A549 (cell line): Measurements from ENCODE around the gene FAM221A. TPM values are rescaled to one million over a fixed set of nuclear protein-coding genes. Genes with fewer than 3 reads are reported as not detected.
A peak's percentile ranks its signal among the peaks of the same experiment; 100 is the strongest.

Source experiments
- ATAC-seq, 2 experiments: fragments of 200-7000 bp in 1 of 2; fragments of >200 bp in 1 of 2; cut with Nextera tagmentation in 1 of 2; cut with Tn5 transposase in 1 of 2; 3 replicates each; pipeline versions ENCODE4 v1.8.0 to v1.9.1; 2018 to 2020; ENCODE audit warnings: mild to moderate bottlenecking in 1 of 2, moderate library complexity in 1 of 2
- CTCF ChIA-PET: fragments of 300-600 bp; sonication (Branson Sonifier 250); formaldehyde crosslinking; extraction: SDS; loops from one replicate; lab custom pipeline; 2021; ENCODE audit warnings: antibody characterized with exemption, inconsistent platforms; lab: Yijun Ruan, JAX
- POLR2A ChIA-PET: fragments of 350-600 bp; formaldehyde crosslinking; extraction: SDS; loops from one replicate; lab custom pipeline; 2021; ENCODE audit warnings: antibody characterized with exemption, inconsistent platforms; lab: Yijun Ruan, JAX
- DNase-seq, 2 experiments: peaks; one replicate each; pipeline versions ENCODE4 v3.0.0 to v3.0.0-alpha.2; 2011 to 2016; ENCODE audit warnings: low read depth in 1 of 2, low spot score in 1 of 2
- FAIRE-seq: peaks from 2 replicates; lab custom pipeline; 2011; peaks lifted over from hg19 to GRCh38; lab: Jason Lieb, UNC
- H3K27ac ChIP-seq, 2 experiments: fragments of >200 bp; sonication (Bioruptor Twin); formaldehyde crosslinking; 3 replicates each; pipeline ENCODE4 v1.5.1; 2016 to 2017
- H3K4me1 ChIP-seq: fragments of >200 bp; sonication (Bioruptor Twin); formaldehyde crosslinking; 3 replicates; pipeline ENCODE4 v1.6.1; 2016
- H3K4me2 ChIP-seq: fragments of >200 bp; sonication (Bioruptor Twin); formaldehyde crosslinking; 3 replicates; pipeline ENCODE4 v1.6.1; 2016
- H3K4me3 ChIP-seq: fragments of >200 bp; sonication (Bioruptor Twin); formaldehyde crosslinking; 3 replicates; pipeline ENCODE4 v1.5.1; 2016
- H3K9me3 ChIP-seq: fragments of >200 bp; sonication (Bioruptor Twin); formaldehyde crosslinking; 3 replicates; pipeline ENCODE4 v1.6.1; 2016
- BCL3 ChIP-seq: fragments of >200 bp; sonication (Bioruptor Twin); formaldehyde crosslinking; IDR thresholded peaks from 3 replicates; pipeline ENCODE4 v1.6.1; 2016
- BHLHE40 ChIP-seq: IDR thresholded peaks from 2 replicates; pipeline ENCODE4 v1.6.1; 2012; ENCODE audit warnings: low read depth, low read length, inconsistent platforms
- CBX8 ChIP-seq: fragments of 200-600 bp; sonication (generic); IDR thresholded peaks from 2 replicates; pipeline ENCODE4 v1.6.1; 2016
- CHD2 ChIP-seq: fragments of 150-350 bp; IDR thresholded peaks from 2 replicates; pipeline ENCODE4 v1.6.1; 2014; ENCODE audit warnings: low read length; ENCODE audit not compliant: partially characterized antibody
- CTCF ChIP-seq: fragments of >200 bp; sonication (Bioruptor Twin); formaldehyde crosslinking; IDR thresholded peaks from 3 replicates; pipeline ENCODE4 v1.5.1; 2016
- EHF ChIP-seq: fragments of 250-450 bp; sonication (Bioruptor Pico); IDR thresholded peaks from 2 replicates; pipeline ENCODE4 v1.5.0; 2020; ENCODE audit warnings: mild to moderate bottlenecking
- EHMT2 ChIP-seq: fragments of 200-600 bp; sonication (generic); IDR thresholded peaks from 2 replicates; pipeline ENCODE4 v1.6.1; 2016; ENCODE audit warnings: antibody characterized with exemption, low read depth, mild to moderate bottlenecking, moderate library complexity
- FOSL2 ChIP-seq, 2 experiments: fragments of 450-650 bp in 1 of 2; fragments of >200 bp in 1 of 2; sonication (Bioruptor Twin) in 1 of 2; formaldehyde crosslinking; IDR thresholded peaks; 2 replicates each; pipeline versions ENCODE4 v1.5.0 to v1.6.1; 2016 to 2020; ENCODE audit warnings: mild to moderate bottlenecking in 1 of 2, moderate library complexity in 1 of 2
- FOXS1 ChIP-seq: fragments of 250-450 bp; sonication (Bioruptor Pico); IDR thresholded peaks from 2 replicates; pipeline ENCODE4 v1.5.0; 2020; ENCODE audit warnings: mild to moderate bottlenecking, moderate library complexity
- HDAC2 ChIP-seq: fragments of 200-600 bp; sonication (generic); IDR thresholded peaks from 2 replicates; pipeline ENCODE4 v1.6.1; 2016
- HOXB13 ChIP-seq: fragments of 250-450 bp; sonication (Bioruptor Pico); IDR thresholded peaks from 2 replicates; pipeline ENCODE4 v1.5.0; 2020; ENCODE audit warnings: low read depth, mild to moderate bottlenecking, moderate library complexity
- HOXB5 ChIP-seq: fragments of 250-450 bp; sonication (Bioruptor Pico); IDR thresholded peaks from 2 replicates; pipeline ENCODE4 v1.5.0; 2020; ENCODE audit warnings: mild to moderate bottlenecking, moderate library complexity
- JUN ChIP-seq, 2 experiments: fragments of >200 bp; sonication (Bioruptor Twin); formaldehyde crosslinking; IDR thresholded peaks; 2 replicates in 1 of 2; 3 replicates in 1 of 2; pipeline ENCODE4 v1.6.1; 2016 to 2017
- KDM1A ChIP-seq: fragments of 200-600 bp; sonication (generic); IDR thresholded peaks from 2 replicates; pipeline ENCODE4 v1.6.1; 2016; ENCODE audit warnings: low read depth, mild to moderate bottlenecking
- MAZ ChIP-seq: fragments of 150-350 bp; IDR thresholded peaks from 2 replicates; pipeline ENCODE4 v1.6.1; 2014; ENCODE audit warnings: antibody characterized with exemption, low read depth, low read length, borderline replicate concordance
- MYC ChIP-seq: IDR thresholded peaks from 2 replicates; pipeline ENCODE4 v1.6.1; 2012; ENCODE audit warnings: mild to moderate bottlenecking, inconsistent platforms, low read length, improper control_type of control experiment, borderline replicate concordance
- POLR2AphosphoS2 ChIP-seq: conservative IDR thresholded peaks from 2 replicates; pipeline ENCODE4 v1.6.1; 2012; ENCODE audit warnings: low read length, improper control_type of control experiment, inconsistent platforms
- RAD21 ChIP-seq, 2 experiments: fragments of >200 bp in 1 of 2; sonication (Bioruptor Twin) in 1 of 2; formaldehyde crosslinking in 1 of 2; IDR thresholded peaks in 1 of 2; conservative IDR thresholded peaks in 1 of 2; 2 replicates in 1 of 2; 3 replicates in 1 of 2; pipeline ENCODE4 v1.6.1; 2012 to 2018; ENCODE audit warnings: inconsistent platforms in 1 of 2
- RARB ChIP-seq: fragments of 250-450 bp; sonication (Bioruptor Pico); IDR thresholded peaks from 2 replicates; pipeline ENCODE4 v1.8.0; 2021; ENCODE audit warnings: mild to moderate bottlenecking, moderate library complexity
- RCOR1 ChIP-seq: fragments of 150-350 bp; IDR thresholded peaks from 2 replicates; pipeline ENCODE4 v1.6.1; 2014; ENCODE audit warnings: antibody characterized with exemption, low read length, low read depth
- REST ChIP-seq: fragments of 200-600 bp; sonication (generic); IDR thresholded peaks from 2 replicates; pipeline ENCODE4 v1.6.1; 2016; ENCODE audit warnings: antibody characterized with exemption, mild to moderate bottlenecking, moderate library complexity
- RNF2 ChIP-seq: fragments of 200-600 bp; sonication (generic); IDR thresholded peaks from 2 replicates; pipeline ENCODE4 v1.6.1; 2016; ENCODE audit warnings: low read depth, mild to moderate bottlenecking, antibody characterized with exemption, moderate library complexity, borderline replicate concordance
- SMC3 ChIP-seq: fragments of >200 bp; sonication (Bioruptor Twin); formaldehyde crosslinking; IDR thresholded peaks from 3 replicates; pipeline ENCODE4 v1.6.1; 2018; ENCODE audit warnings: inconsistent platforms
- TFCP2L1 ChIP-seq: fragments of 250-450 bp; sonication (Bioruptor Pico); IDR thresholded peaks from 2 replicates; pipeline ENCODE4 v1.5.0; 2021; ENCODE audit warnings: mild to moderate bottlenecking
- TP53 ChIP-seq: fragments of 250-450 bp; sonication (Bioruptor Pico); IDR thresholded peaks from 2 replicates; pipeline ENCODE4 v1.5.0; 2021; ENCODE audit warnings: mild to moderate bottlenecking, moderate library complexity
- ZNF302 ChIP-seq: fragments of 250-450 bp; sonication (Bioruptor Pico); IDR thresholded peaks from 2 replicates; pipeline ENCODE4 v1.9.0; 2021; ENCODE audit warnings: inconsistent platforms, mild to moderate bottlenecking, moderate library complexity
- WGBS: methylation state at CpG from one replicate; pipeline ENCODE4 v1.1.6; 2017; ENCODE audit errors: missing lambda C conversion rate; 5-methylcytosine and 5-hydroxymethylcytosine counted together
- polyA plus RNA-seq, 4 experiments: library from polyadenylated mRNA; depleted of rRNA in 3 of 4; stranded (reverse); fragments of >200 nt; fragmentation: RNase III in 1 of 4; extraction: RNeasy Plus Mini Kit Qiagen cat#74134 plus additional on column Dnase treatment in 1 of 4; gene quantifications; 2 replicates in 3 of 4; 3 replicates in 1 of 4; pipeline ENCODE4 v1.2.3, GENCODE V29; 2011 to 2017
- TF ChIP-seq, protein P1 (sequence below): IDR thresholded peaks from 2 replicates; pipeline ENCODE4 v1.6.1; 2012; ENCODE audit warnings: low read depth, borderline replicate concordance
- TF ChIP-seq, protein P2 (sequence below): fragments of 250-450 bp; sonication (Bioruptor Pico); IDR thresholded peaks from 2 replicates; pipeline ENCODE4 v1.5.0; 2020; ENCODE audit warnings: low read depth, mild to moderate bottlenecking, moderate library complexity
- TF ChIP-seq, protein P3 (sequence below): IDR thresholded peaks from 2 replicates; pipeline ENCODE4 v1.6.1; 2012
- TF ChIP-seq, protein P4 (sequence below): fragments of 450-650 bp; IDR thresholded peaks from 2 replicates; pipeline ENCODE4 v1.6.1; 2014; ENCODE audit warnings: antibody characterized with exemption
- TF ChIP-seq, protein P5 (sequence below): IDR thresholded peaks from 2 replicates; pipeline ENCODE4 v1.6.1; 2012

The FAM221A gene
- polyA plus RNA-seq, 2 of the 4 experiments (the other 2 are of a cell fraction): 0.94 to 1.8 TPM

- POLR2A ChIA-PET: no interaction called here
- no peak overlapping the region for H3K4me3 ChIP-seq
- FAIRE-seq (no peak), ATAC-seq (peak; percentile 95 to 99), DNase-seq (peak; percentile 55 to 85)
- no peaks in the 10 kb centered on the region for H3K4me1 ChIP-seq
- H3K4me2 ChIP-seq: no peak overlapping the region
- no peak overlapping the region for H3K27ac ChIP-seq
- no peaks in the 10 kb centered on the region for H3K9me3 ChIP-seq
- WGBS: 5% methylated on average over 5 of the region's 7 CpGs
- CTCF ChIA-PET: interaction anchor here (0.6 to 6.3 kb wide), 16 partner anchors 12 to 783 kb away, joined by 3 to 42 read pairs (median 3); partner anchors contain the start of genes FAM221A and STK31
- no peak for TF ChIP-seq MYC
- TF ChIP-seq POLR2AphosphoS2: no peak
- TF ChIP-seq TP53 (CRISPR knock-in tag): no peak
- TF ChIP-seq CBX8: no peak
- TF ChIP-seq MAZ: no peak
- TF ChIP-seq, protein P1, sequence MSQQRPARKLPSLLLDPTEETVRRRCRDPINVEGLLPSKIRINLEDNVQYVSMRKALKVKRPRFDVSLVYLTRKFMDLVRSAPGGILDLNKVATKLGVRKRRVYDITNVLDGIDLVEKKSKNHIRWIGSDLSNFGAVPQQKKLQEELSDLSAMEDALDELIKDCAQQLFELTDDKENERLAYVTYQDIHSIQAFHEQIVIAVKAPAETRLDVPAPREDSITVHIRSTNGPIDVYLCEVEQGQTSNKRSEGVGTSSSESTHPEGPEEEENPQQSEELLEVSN: no peak
- TF ChIP-seq BHLHE40: no peak
- TF ChIP-seq HOXB5 (CRISPR knock-in tag): no peak
- TF ChIP-seq, protein P2, sequence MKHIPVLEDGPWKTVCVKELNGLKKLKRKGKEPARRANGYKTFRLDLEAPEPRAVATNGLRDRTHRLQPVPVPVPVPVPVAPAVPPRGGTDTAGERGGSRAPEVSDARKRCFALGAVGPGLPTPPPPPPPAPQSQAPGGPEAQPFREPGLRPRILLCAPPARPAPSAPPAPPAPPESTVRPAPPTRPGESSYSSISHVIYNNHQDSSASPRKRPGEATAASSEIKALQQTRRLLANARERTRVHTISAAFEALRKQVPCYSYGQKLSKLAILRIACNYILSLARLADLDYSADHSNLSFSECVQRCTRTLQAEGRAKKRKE (CRISPR knock-in tag): no peak
- TF ChIP-seq, protein P3, sequence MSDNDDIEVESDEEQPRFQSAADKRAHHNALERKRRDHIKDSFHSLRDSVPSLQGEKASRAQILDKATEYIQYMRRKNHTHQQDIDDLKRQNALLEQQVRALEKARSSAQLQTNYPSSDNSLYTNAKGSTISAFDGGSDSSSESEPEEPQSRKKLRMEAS: peak; percentile 62
- no peak for TF ChIP-seq HOXB13 (CRISPR knock-in tag)
- peak; percentile 58 to 75 for TF ChIP-seq RAD21 (conservative IDR thresholded peaks at IDR 0.05 in 1 of 2, IDR thresholded peaks at IDR 0.05 in 1 of 2)
- peak; percentile 62 for TF ChIP-seq SMC3
- no peak for TF ChIP-seq CHD2
- no peak for TF ChIP-seq RNF2
- no peak for TF ChIP-seq JUN (IDR thresholded peaks at IDR 0.05)
- no peak for TF ChIP-seq TFCP2L1 (CRISPR knock-in tag)
- TF ChIP-seq FOSL2 (IDR thresholded peaks at IDR 0.05): no peak
- TF ChIP-seq FOSL2 (CRISPR knock-in tag; IDR thresholded peaks at IDR 0.05): no peak
- TF ChIP-seq, protein P4, sequence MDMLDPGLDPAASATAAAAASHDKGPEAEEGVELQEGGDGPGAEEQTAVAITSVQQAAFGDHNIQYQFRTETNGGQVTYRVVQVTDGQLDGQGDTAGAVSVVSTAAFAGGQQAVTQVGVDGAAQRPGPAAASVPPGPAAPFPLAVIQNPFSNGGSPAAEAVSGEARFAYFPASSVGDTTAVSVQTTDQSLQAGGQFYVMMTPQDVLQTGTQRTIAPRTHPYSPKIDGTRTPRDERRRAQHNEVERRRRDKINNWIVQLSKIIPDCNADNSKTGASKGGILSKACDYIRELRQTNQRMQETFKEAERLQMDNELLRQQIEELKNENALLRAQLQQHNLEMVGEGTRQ: no peak
- TF ChIP-seq RCOR1: no peak
- TF ChIP-seq BCL3: no peak
- TF ChIP-seq EHF (CRISPR knock-in tag): no peak
- TF ChIP-seq, protein P5, sequence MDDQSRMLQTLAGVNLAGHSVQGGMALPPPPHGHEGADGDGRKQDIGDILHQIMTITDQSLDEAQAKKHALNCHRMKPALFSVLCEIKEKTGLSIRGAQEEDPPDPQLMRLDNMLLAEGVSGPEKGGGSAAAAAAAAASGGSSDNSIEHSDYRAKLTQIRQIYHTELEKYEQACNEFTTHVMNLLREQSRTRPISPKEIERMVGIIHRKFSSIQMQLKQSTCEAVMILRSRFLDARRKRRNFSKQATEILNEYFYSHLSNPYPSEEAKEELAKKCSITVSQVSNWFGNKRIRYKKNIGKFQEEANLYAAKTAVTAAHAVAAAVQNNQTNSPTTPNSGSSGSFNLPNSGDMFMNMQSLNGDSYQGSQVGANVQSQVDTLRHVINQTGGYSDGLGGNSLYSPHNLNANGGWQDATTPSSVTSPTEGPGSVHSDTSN: no peak
- TF ChIP-seq FOXS1 (CRISPR knock-in tag): no peak
- no peak for TF ChIP-seq REST
- TF ChIP-seq HDAC2: no peak
- no peak for TF ChIP-seq KDM1A
- TF ChIP-seq ZNF302 (CRISPR knock-in tag): no peak
- peak; percentile 71 for TF ChIP-seq CTCF
- no peak for TF ChIP-seq EHMT2
- TF ChIP-seq RARB (CRISPR knock-in tag): no peak
Measured at GRCh38 chr7:23696916-23697441, 17.0 kb downstream of the FAM221A start.
